AG04449 (cell line): ENCODE measurements around the gene PRRT4.

ENCODE experiments used
- CTCF ChIA-PET: fragments of 350-600 bp; formaldehyde crosslinking; extraction: SDS; loops from one replicate; lab custom pipeline; 2021; ENCODE audit warnings: antibody characterized with exemption; lab: Yijun Ruan, JAX
- POLR2A ChIA-PET: fragments of 400-600, 350-600 bp; formaldehyde crosslinking; extraction: SDS; loops from one replicate; lab custom pipeline; 2020; ENCODE audit warnings: antibody characterized with exemption, inconsistent platforms; lab: Yijun Ruan, JAX
- DNase-seq: peaks from one replicate; pipeline ENCODE4 v3.0.0-alpha.2; 2010; ENCODE audit warnings: low read depth, low spot score
- H3K4me3 ChIP-seq: 2 replicates; pipeline ENCODE4 v1.5.1; 2011; ENCODE audit warnings: low read depth, mild to moderate bottlenecking, control low read depth, low read length
- TF ChIP-seq, protein P1 (sequence below): IDR thresholded peaks from one replicate; pipeline ENCODE4 v1.5.1; 2011; ENCODE audit warnings: mild to moderate bottlenecking, moderate library complexity, low read length, control low read depth, inconsistent platforms; ENCODE audit not compliant: insufficient read depth; ENCODE audit errors: missing control alignments

The PRRT4 gene

DNA sequence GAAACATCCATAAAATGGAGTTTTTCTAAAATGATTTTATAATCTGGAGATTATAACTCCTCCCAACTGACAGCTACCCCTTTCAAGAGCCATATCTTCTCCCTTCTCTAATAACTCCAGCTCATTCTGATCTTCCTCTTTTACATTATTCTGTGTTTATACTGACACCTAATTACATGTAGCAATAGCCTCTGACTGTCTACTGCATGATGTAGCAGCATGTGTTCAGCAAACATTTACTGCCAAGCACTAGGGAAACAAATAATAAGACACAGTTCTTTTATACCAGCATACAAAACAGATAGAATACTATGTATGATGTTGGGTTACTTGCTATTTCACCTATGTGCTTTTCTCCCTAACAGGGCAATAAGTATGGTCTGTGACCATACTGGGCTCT is 38.5 kb downstream of the PRRT4 start:
- no peak for DNase-seq
- TF ChIP-seq, protein P1, sequence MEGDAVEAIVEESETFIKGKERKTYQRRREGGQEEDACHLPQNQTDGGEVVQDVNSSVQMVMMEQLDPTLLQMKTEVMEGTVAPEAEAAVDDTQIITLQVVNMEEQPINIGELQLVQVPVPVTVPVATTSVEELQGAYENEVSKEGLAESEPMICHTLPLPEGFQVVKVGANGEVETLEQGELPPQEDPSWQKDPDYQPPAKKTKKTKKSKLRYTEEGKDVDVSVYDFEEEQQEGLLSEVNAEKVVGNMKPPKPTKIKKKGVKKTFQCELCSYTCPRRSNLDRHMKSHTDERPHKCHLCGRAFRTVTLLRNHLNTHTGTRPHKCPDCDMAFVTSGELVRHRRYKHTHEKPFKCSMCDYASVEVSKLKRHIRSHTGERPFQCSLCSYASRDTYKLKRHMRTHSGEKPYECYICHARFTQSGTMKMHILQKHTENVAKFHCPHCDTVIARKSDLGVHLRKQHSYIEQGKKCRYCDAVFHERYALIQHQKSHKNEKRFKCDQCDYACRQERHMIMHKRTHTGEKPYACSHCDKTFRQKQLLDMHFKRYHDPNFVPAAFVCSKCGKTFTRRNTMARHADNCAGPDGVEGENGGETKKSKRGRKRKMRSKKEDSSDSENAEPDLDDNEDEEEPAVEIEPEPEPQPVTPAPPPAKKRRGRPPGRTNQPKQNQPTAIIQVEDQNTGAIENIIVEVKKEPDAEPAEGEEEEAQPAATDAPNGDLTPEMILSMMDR: no peak

DNA sequence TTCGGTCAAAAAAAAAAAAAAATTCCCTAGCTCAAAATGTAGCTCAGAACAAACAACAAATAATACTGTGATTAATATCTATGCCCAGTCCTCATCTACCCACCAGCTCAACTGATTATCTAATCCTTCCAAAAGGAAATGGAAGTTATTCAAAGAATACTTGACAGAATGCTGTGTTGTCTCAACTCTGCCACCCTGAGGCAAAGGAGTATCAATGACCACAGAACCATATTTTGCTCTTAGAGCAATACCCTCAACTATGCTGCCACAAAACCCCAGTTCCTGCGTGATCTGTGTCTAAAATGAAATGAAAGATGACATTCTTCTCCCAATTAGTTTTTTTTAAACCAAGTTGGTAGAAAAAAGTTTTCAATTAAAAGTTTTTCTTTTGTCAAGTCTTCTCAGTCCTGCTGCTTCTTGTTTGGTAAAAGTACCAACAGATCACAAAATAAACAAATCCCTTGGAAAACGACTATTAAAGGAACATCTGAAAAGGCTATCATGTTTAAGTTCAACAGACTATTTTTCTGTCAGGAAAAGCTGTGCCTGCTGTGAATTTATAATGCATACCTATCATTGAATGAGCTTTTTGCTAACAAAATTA is 39.3 kb downstream of the PRRT4 start:
- ChIA-PET CTCF (interaction anchor here (0.7 to 3.7 kb wide), 25 partner anchors 9 to 1519 kb away, joined by 3 to 22 read pairs (median 4); no protein-coding TSS in a partner anchor), POLR2A (interaction anchor here (1.0 kb wide), 1 partner anchor 22 kb away, joined by 3 read pairs; the partner anchor contains the start of gene RBM28)
- TF ChIP-seq, protein P1: peak; percentile 44
- no peak for DNase-seq
- no peak overlapping the region for H3K4me3 ChIP-seq

More for the DNA sequence above, 38.5 kb downstream of the PRRT4 start:
- ChIA-PET POLR2A (no interaction called here), CTCF (interaction anchor here (0.7 to 3.7 kb wide), 16 partner anchors 8 to 613 kb away, joined by 3 to 22 read pairs (median 3); no protein-coding TSS in a partner anchor)
- no peak overlapping the region for H3K4me3 ChIP-seq

DNA sequence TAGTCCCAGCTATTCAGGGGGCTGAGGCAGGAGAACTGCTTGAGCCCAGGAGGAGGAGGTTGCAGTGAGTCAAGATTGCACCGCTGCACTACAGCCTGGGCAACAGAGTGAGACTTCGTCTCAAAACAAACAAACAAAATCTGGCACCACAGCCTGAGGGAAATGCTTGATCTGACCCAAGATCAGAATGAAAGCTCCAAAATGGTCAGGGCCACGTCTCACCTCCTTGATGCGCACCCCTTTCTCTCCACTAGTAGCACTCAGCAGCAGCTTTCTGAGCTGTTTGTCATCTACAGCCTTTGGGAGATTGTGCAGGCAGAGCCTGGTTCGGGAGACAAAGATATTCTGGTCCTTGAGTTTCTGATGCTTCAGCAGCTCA is 40.5 kb downstream of the PRRT4 start:
- POLR2A ChIA-PET: no interaction called here
- DNase-seq: no peak
- no peak overlapping the region for H3K4me3 ChIP-seq
- CTCF ChIA-PET: interaction anchor here (0.8 to 3.6 kb wide), 13 partner anchors 9 to 1518 kb away, joined by 3 to 22 read pairs (median 5); no protein-coding TSS in a partner anchor
- TF ChIP-seq, protein P1: no peak

DNA sequence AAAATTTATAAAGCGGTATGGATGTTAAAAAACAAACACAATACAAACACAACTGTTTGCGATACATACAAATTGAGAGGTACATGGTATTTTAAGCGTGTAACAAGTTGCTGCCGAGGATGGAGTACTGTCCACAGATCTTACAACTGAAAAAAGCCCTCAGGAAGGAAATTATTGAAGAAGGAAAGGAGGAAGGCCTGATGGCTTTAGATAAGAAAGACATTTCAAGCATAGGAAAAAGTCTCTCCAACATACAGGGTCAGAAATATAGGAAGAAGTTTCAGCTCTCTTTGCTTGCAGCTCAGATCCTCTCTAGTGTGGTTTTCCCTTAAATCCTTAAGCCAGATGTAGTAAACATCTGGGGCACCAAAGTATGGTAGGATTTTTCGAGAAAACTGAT is 42.8 kb downstream of the PRRT4 start:
- TF ChIP-seq, protein P1: no peak
- H3K4me3 ChIP-seq: no peak overlapping the region
- CTCF ChIA-PET: interaction anchor here (1.5 kb wide), 1 partner anchor 68 kb away, joined by 3 read pairs; no protein-coding TSS in a partner anchor
- DNase-seq: no peak
- POLR2A ChIA-PET: no interaction called here

DNA sequence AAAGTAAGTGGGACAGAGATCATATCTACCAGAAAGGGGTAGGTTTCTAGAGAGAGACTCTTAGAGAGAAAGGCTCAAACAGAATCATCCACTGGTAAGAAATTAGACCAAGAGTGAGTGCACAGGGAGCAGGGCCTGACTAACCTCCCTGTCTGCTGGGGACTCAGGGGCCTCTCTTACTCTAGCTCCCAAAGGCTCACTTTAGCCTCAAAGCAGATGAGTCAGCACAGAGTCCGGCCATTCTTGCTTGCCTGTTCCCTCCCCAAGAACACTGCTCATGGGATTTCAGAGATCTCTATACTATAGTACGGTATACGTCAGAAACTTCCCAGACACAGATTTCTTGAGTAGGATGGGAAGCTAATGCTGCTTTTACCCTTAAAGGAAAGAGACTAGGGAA is 50.5 kb downstream of the PRRT4 start:
- CTCF ChIA-PET: interaction anchor here (0.8 to 4.7 kb wide), 4 partner anchors 8 to 21 kb away, joined by 3 to 22 read pairs (median 4); no protein-coding TSS in a partner anchor
- DNase-seq: no peak
- TF ChIP-seq, protein P1: no peak
- POLR2A ChIA-PET: no interaction called here
- no peak overlapping the region for H3K4me3 ChIP-seq

DNA sequence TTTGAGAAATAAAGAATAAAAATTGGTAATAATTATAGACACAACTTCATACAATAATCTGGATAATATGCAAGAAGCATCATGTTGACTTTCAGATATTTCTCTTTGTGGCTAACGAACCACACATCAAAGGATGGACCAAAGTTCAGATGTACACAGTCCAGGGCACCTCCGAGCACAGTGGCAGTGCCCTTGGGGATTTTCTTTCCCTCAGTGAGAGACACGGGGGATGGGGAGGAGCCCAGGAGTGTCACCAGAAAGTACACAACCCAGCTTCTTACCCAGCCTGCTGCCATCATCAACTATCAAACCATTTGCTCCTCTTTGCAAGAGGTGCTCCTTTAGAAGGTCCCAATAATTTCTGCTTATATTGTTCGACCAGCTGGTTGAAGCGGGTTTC is 51.0 kb downstream of the PRRT4 start:
- ChIA-PET CTCF (interaction anchor here (0.8 to 4.7 kb wide), 4 partner anchors 8 to 21 kb away, joined by 3 to 22 read pairs (median 4); no protein-coding TSS in a partner anchor), POLR2A (no interaction called here)
- TF ChIP-seq, protein P1: no peak
- DNase-seq: no peak
- no peak overlapping the region for H3K4me3 ChIP-seq
